HG02885 (cell line): ENCODE measurements around the gene KRT80.

Experiments
- ATAC-seq: cut with Tn5 transposase; IDR thresholded peaks from one replicate; pipeline ENCODE4 v1.9.1; 2021; ENCODE audit warnings: mild to moderate bottlenecking; ENCODE audit not compliant: unreplicated experiment, poor library complexity

KRT80 gene

DNA sequence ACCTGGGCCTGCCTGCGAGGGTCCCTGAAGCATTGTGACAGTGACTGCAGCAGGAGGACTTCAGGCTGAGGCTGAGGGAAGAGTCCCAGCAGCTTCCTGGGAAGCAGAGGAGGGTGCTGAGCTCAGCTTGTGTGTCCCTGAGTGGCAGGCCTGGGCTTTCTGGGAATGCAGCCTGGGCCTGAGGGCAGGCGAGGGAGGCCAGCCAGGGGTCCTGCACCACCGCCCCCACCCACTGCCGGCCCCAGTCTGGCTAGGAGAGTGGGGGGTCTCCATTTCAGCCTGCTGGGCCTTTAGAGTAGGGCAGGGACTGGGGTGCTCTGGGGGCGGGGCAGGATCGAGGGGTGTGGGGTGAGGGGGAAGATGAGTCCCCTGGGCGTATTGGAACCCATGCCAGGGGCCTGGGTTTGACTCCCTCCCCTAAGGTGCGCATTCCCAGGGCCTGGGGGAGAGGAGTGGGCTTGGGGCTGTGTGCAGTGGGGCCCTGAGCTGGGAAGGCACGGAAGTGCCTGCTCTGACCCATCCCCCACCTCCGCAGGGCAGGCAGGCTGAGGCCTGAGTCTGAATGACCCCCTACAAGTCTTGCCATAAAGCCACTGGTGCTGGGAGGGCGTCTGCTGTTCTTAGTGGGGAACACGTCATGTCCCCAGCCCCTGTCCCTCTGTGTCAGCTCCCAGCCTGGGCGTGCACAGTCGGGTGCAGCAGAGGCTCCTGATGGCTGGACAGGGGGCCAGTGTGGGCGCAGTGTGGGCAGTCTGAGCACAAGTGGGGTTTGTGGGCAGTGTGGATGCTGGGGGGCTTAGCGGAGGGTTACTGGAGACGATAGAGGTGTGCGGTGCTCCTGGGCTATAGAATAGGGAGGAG, 46.4 kb downstream of the KRT80 start:
- ATAC-seq = no peak

DNA sequence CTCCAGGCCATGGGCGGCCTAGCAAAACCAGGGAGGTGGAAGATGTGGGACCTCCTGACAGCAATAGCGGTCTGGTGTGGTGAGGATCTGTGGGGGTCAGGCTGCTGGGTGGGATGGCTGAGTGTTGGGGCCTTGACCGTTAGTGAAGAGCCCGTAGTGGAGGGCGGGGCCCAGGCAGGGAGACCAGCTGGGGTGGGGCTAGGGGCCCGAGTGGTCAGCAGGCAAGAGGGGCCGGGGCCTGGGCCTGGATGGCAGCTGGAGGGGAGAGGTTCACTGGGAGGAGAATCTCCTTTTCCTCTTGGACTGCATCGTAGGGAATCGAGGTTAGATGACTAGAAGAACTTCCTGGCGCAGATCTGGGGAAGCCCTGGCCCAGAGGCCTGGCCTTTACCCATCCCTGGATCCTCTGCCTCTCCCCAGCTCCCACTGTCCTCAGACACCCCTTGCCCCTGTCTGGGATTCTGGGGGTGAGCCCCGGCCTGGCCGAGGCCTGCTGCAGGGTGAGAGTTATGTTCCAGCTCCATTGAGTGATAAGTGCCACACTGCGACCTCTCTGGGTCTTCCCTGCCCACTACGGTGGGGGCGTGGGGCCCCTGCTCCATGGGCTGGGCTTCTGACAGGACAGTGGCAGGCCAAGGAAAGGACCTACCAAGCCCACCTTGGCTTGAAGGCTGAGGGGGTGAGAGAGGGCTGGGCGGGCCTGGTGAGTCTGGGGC, 47.1 kb downstream of the KRT80 start:
- no peak for ATAC-seq

DNA sequence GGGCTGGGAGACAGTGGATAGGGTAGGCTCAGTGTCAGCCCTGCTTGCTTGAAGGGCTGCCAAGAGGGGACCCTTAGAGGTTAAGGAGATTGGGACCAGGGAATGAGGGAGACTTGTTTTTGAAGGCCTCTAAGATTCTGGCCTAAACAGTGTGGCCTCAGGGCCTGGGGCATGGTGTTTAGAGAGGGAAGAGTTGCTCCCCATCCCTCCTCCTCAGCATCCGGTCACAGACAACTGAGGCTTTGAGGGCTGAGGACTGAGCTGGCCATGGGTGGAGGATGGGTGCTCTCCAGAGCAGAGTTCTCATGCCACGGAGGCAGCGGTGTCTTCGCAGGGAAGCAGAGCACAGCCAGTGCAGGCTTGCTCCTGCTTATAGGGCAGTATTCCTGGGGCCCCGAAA, 49.4 kb downstream of the KRT80 start:
- ATAC-seq = no peak

GRCh38 chr12:52141875-52142274, 49.9 kb downstream of the KRT80 start:
- ATAC-seq = no peak

DNA sequence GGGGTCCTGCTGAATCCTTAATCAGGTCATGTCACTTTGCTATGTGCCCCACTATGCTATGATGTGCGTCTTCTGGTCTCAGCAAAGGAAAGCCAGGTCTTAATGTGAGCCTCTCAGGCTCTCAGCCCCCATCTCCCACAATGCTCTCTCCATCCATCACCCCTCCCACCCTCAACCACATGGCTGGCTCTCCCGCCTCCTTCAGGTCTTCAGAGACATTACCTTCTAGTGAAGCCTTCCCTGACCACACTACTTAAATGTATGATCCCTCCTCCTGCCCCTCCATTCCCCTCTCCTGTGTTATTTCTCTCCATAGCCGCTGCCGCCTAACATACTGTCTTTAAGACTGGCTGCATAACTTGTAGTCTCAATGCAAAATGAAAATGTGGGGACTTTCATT, 50.5 kb downstream of the KRT80 start:
- ATAC-seq = no peak

DNA sequence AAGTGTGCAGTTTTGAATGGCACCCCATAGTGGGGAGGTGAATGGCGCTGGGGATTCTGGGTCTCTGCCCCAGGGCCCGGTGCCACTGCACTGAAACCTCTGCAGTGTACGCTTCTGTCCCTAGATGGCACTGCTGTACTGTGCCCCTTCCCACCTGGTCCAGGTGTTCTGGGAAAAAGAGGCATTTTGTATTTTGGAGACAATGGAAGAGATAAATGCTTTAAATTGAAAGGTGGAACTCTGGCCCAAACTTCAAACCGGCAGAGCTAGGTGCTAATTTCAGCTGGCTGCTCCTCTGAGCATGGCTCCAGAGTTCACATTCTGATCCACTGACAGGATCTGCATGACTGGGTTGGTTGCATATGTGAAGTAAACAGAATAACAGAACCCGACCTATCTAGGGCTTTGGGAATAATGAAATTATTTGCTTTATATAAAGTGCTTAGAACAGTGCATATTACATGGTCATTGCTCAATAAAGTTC, 52.2 kb downstream of the KRT80 start:
- no peak for ATAC-seq

DNA sequence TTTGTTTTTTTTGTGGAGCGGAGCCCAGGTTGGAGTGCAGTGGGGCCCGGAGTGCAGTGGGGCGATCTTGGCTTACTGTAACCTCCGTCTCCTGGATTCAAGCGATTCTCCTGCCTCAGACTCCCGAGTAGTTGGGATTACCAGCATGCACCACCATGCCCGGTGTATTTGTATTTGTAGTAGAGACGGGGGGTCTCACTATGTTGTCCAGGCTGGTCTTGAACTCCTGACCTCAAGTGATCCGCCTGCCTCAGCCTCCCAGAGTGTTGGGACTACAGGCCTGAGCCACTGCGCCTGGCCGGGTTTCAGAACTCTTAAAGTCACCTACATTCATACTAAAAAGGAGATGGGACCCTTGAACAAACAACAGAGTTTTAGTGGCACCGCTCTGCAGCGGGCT, 52.7 kb downstream of the KRT80 start:
- ATAC-seq = no peak

DNA sequence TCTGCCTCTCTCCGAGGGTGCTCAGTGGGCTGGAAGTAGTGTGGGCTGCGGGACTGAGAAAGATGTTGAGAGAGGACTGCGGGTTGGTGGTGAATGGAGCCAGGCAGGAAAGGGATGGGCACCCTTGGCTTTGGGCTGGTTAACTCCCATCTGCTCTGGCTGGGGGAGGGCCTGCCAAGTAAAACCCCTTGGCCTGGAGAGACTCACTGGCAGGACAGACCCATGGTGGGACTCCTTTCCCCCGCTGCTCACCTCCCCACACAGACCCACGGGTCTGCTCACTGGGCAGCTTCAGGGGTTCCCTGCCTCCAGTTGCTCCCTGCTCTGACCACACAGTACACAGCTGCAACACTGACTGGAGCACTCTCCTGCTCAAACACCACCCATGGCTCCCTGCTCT, 54.1 kb downstream of the KRT80 start:
- no peak for ATAC-seq

- ATAC-seq = no peak
Measured at GRCh38 chr12:52132754-52133161, 59.1 kb downstream of the KRT80 start.

DNA sequence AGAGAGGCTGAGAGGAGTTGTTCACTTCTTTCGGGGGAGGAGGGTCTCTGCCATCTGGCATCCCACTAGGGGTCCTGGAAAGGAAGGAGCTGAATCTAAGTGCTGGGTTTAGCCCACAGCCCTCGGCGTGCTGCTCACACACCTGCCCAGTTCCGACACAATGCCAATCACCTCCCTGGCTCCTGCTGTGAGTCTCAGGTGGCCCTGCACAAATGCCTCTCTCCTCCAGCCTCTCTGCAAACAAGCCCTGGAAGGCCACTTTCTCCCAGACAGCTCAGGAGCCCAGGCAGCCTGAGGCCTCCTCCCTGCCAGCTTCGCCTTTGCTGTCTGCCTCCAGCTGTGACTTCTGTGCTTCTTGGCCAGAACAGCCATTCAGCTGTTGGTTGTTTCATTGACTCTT, 61.1 kb downstream of the KRT80 start:
- no peak for ATAC-seq

- no peak for ATAC-seq
Measured at GRCh38 chr12:52127683-52128450, 63.9 kb downstream of the KRT80 start.

DNA sequence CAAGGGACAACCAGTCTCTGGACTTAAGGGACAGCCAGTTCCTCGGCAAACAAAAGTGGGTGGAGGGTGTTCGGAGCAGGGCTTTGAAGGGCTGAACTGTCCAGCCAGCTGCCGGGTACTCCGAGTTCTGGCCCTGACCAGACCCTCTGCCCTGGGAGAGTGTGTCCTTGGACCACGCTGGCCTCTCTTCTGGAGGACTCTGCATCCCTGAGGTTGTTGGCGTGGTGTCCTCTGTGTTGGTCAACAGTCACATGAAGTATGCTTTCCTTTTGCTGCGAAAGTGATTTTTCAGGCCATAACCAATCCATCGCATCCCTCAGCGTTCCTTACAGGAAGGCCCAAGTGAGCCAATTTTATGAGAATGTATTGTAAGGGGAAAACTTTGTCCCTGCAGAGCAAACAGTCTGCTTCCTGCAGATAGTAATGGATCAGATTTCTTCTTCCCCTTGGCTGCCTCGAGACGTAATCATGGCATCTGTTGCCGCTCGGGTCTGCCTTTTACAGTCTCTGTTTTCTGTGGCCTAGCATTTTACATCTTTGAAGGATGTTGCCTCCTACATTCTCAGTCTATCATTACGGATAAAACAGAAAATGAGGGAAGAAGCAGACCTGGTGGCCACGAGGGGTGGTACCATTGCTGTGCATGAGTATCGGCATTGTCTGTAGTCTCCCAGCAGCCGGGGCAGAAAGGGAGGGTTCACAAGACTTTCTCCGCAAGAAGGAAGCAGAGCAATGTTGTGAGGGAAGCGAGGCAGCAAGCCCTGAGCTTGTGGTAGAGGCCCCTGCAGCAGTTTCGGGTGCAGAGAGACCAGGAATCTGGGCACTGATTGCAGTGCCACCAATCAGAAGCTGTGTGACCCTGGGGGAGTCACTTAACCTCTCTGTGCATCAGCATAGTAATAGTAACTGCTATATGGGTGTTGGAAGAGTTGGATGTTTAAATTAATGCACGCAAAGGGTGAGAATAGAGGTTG, 64.9 kb downstream of the KRT80 start:
- no peak for ATAC-seq

DNA sequence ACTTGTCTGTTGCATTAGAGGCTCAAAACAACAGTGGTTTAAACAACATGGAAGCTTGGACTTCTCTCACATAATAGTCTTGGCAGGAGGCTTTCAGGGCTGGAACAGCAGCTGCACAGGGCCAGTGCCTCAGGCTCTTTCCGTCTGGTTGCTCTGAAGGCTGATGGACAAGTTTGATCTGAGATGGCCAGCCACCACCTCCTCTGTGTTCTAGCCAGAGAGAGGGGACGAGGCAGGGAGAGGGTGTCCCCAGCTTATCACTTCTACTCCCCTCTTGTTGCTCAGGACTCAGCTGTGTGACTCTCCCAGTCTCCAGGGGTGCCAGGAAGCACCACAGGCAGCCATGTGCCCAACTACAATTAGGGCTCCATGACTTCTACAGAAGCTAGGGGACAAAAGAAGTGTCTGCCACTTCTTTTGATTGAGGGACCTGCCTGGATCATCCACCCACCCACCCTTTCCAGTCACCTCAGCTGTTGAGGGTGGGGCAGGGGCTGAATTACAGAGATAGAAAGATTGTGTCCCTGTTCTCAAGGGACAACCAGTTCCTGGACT, 65.7 kb downstream of the KRT80 start:
- no peak for ATAC-seq

GRCh38 chr12:52125476-52125900, 66.3 kb downstream of the KRT80 start:
- ATAC-seq = no peak

DNA sequence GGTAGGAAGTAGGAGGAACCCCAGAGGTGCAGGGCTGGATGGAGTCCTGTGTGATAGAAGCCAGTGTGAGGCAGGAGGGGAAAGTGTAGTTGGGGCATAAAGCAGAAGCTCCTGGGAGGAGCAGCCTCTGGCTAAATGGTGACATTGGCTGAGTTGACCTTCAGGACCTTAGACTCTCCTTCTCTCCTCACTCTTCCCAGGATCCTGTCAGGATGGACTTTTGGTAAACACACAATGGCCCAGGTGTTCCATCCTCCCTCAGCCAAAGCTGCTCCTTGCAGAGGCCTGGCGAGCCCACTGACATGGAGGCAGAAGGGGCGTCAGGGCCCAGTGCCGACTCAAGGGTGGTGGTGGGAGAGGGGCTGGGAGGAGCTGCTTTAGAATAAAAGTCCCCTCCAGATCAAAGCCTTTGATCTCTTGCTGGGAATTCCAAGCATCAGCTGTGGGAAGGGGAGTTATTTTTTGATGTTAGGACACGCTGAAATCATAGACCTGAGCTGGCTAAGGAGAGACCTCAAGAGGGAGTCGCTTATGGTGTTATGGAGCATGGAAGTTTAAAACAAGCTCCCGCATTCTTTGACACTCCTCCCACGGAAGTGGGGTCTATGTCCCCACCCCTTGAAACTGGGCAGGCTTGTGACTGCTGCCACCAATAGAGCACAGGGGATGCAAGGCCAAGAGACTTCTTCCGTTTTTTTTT, 68.2 kb downstream of the KRT80 start:
- ATAC-seq = no peak

GRCh38 chr12:52122904-52123303, 68.9 kb downstream of the KRT80 start:
- ATAC-seq = no peak

GRCh38 chr12:52122540-52122871, 69.3 kb downstream of the KRT80 start:
- ATAC-seq = no peak

DNA sequence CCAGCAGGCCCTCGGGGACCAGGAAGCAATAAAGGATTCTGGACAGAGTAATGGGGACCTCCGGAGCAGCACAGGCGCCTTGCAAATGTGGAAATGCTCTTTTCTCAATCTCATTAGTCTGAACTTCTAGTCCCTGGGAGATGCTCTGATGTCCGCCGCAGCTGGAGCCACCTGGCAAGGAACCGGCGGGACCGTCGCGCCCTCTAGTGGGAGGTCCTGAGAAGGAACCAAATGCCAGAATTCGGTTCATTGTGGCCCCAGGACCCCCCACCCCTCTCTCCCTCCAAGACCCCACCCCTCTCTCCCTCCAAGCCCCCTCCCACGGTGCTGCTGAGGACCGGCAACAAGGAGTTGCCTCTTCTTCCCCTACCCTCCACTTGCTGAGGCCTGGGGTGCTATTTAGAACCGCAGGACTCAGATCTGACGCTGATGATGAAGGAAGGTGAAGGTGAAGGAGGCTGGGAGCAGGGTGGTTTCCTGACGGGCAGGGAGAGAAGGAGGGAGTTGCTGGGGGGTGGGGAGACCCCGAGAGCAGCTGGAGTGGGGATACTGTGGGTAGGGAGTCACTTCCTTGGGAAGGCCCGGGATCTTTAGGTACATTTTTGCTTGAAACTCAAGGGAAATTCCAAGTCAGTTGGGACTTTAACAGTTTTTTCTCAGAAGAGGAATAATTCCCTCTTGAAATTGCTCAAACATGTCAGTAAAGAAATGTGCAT, 69.8 kb downstream of the KRT80 start:
- ATAC-seq = no peak
